Measurements from ENCODE around the gene CSF3. TPM values are rescaled to one million over a fixed set of nuclear protein-coding genes. Genes with fewer than 3 reads are reported as not detected.

CSF3 gene
- total RNA-seq, 1 experiment from 2014 or later: not detected

GRCh38 chr17:40058865-40059264, 43.6 kb downstream of the CSF3 start:
- Mint-ChIP-seq H3K36me3 (ENCODE audit: insufficient read depth in 1 of 3, low read depth in 3 of 3) (peaks cover 1 to 4% (median 2%) of the 10 kb centered on the region in 3 experiments; a peak in 4 of 7 replicates), H3K27me3 (ENCODE audit: low read depth) (peaks cover 28% of the 10 kb centered on the region), H3K4me3 (no peak overlapping the region), H3K9me3 (no peaks in the 10 kb centered on the region; a peak in 1 of 5 replicates), H3K27ac (no peak overlapping the region; a peak in 2 of 7 replicates), H3K4me1 (peaks cover 32 to 57% of the 10 kb centered on the region in 2 experiments)
- Histone ChIP-seq H3K9me3 (ENCODE audit: control insufficient read depth, low read depth, low read length) (no peaks in the 10 kb centered on the region), H3K27me3 (ENCODE audit: insufficient read depth, low read length) (no peaks in the 10 kb centered on the region; the same call in 1 of the 2 replicates), H3K79me2 (ENCODE audit: insufficient read depth, low read length) (no peaks in the 10 kb centered on the region), H3K79me1 (ENCODE audit: insufficient read depth, low read depth, low read length, poor library complexity, severe bottlenecking) (no peaks in the 10 kb centered on the region), H4K20me1 (ENCODE audit: control insufficient read depth, insufficient read depth, insufficient read length) (no peaks in the 10 kb centered on the region), H2AK5ac (ENCODE audit: insufficient read length, low read length) (no peak overlapping the region), H4K8ac (replicated peaks; ENCODE audit: insufficient read length, low read depth, low read length) (no peak overlapping the region), H2BK20ac (ENCODE audit: low read depth, low read length, poor library complexity, severe bottlenecking) (no peak overlapping the region), H4K91ac (ENCODE audit: insufficient read length, low read depth, low read length) (no peak overlapping the region), H2BK15ac (ENCODE audit: low read depth, low read length) (no peak overlapping the region), H2BK5ac (ENCODE audit: insufficient read length, low read length) (no peak overlapping the region), H3T11ph (ENCODE audit: low read length) (no peak overlapping the region), H3K23me2 (ENCODE audit: insufficient read length, low read depth, low read length, poor library complexity, severe bottlenecking) (peaks cover 9% of the 10 kb centered on the region), H2AFZ (ENCODE audit: low read length) (no peak overlapping the region), H3K9ac (ENCODE audit: extremely low read depth, insufficient read length, low read length) (no peak overlapping the region), H3K27ac (ENCODE audit: insufficient read length, low read depth, low read length) (no peak overlapping the region), H3K4me1 (ENCODE audit: insufficient read depth, low read length) (peaks cover 4% of the 10 kb centered on the region; the same call in 1 of the 2 replicates), H4K5ac (ENCODE audit: insufficient read length, low read depth, low read length) (no peak overlapping the region), H3K14ac (ENCODE audit: insufficient read depth, low read length) (no peak overlapping the region), H3K56ac (ENCODE audit: insufficient read length, low read depth, low read length) (no peak overlapping the region), H2BK12ac (ENCODE audit: insufficient read length, low read depth, low read length) (no peak overlapping the region), H2BK120ac (ENCODE audit: low read depth, low read length, poor library complexity, severe bottlenecking) (no peak overlapping the region), H3K4me2 (ENCODE audit: insufficient read depth, insufficient read length, low read length) (no peak overlapping the region), H3K18ac (ENCODE audit: insufficient read length, low read depth, low read length) (no peak overlapping the region), H3K23ac (ENCODE audit: insufficient read length, low read depth, low read length) (no peak overlapping the region), H3K4ac (ENCODE audit: low read depth, low read length) (no peak overlapping the region)
- DNase-seq: no peak
- no CpG with 5 or more reads among the region's 1 CpG for WGBS (ENCODE audit: extremely low coverage, insufficient read length, low lambda C conversion rate)
- no peak for TF ChIP-seq CTCF (conservative IDR thresholded peaks at IDR 0.05)

Data from H9 (cell line).